Measurements from ENCODE around the gene MAPKBP1.

MAPKBP1 gene

DNA sequence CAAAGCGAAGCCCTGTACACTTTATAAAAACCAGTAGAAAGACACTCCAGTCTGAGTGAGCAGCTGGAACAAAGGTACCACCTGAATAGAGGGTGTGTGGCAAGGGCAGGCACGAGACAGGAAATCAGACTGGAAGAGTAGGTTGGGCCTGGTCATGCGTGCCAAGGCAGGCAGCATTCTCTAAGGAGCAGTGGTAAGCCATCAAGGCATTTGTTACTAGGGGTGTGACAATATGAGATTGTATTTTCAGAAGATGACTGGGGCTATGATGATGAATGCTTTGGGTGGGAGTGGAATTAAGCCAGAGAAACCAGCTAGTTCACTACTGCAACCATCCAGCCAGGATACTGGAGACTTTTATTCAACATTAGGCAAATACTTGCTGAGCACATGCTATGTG, 58.6 kb downstream of the MAPKBP1 start:
- Histone ChIP-seq H2AFZ (no peak overlapping the region), H3K9me3 (ENCODE audit: control insufficient read depth, low read length) (no peaks in the 10 kb centered on the region), H3K4me2 (ENCODE audit: low read length) (no peak overlapping the region), H3K36me3 (ENCODE audit: control insufficient read depth, insufficient read depth, low read length) (no peaks in the 10 kb centered on the region), H3K79me2 (no peaks in the 10 kb centered on the region), H3K4me3 (ENCODE audit: low read depth, low read length) (no peak overlapping the region), H3K4me1 (no peaks in the 10 kb centered on the region), H3K27ac (no peak overlapping the region), H3K9ac (no peak overlapping the region), H3K27me3 (ENCODE audit: control insufficient read depth, insufficient read depth, low read length) (no peaks in the 10 kb centered on the region)
- no peak for TF ChIP-seq CTCF (IDR thresholded peaks at IDR 0.05)

- H3K4me3 ChIP-seq (ENCODE audit: low read depth, low read length): no peak overlapping the region
- H3K79me2 ChIP-seq: no peaks in the 10 kb centered on the region
- H2AFZ ChIP-seq: no peak overlapping the region
- H3K27me3 ChIP-seq (ENCODE audit: control insufficient read depth, insufficient read depth, low read length): no peaks in the 10 kb centered on the region
- H3K9ac ChIP-seq: no peak overlapping the region
- no peak overlapping the region for H3K27ac ChIP-seq
- H3K4me2 ChIP-seq (ENCODE audit: low read length): no peak overlapping the region
- no peaks in the 10 kb centered on the region for H3K4me1 ChIP-seq
- H3K9me3 ChIP-seq (ENCODE audit: control insufficient read depth, low read length): no peaks in the 10 kb centered on the region
- TF ChIP-seq CTCF (IDR thresholded peaks at IDR 0.05): no peak
- no peaks in the 10 kb centered on the region for H3K36me3 ChIP-seq (ENCODE audit: control insufficient read depth, insufficient read depth, low read length)
Measured at GRCh38 chr15:41834096-41834495, 59.8 kb downstream of the MAPKBP1 start.

DNA sequence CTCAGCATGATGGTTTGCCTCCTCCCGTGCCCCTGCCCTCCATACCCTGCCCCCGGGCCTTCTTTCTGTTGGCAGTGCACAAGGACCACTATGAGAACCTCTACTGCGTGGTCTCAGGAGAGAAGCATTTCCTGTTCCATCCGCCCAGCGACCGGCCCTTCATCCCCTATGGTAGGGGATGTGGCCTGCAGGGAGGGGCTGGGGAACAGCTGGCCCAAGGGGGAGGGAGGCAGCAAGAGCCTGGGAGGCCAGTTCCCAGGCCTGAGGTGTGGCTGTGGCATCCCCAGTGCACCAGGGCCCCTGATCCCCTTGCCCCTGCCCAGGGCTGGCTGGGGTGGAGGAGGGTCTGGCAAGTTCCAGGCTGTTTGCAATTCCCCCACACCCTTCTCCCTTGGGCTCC, 61.8 kb downstream of the MAPKBP1 start:
- no peak overlapping the region for H3K9ac ChIP-seq
- no peaks in the 10 kb centered on the region for H3K27me3 ChIP-seq (ENCODE audit: control insufficient read depth, insufficient read depth, low read length)
- no peak for TF ChIP-seq CTCF (IDR thresholded peaks at IDR 0.05)
- H3K4me3 ChIP-seq (ENCODE audit: low read depth, low read length): no peak overlapping the region
- H3K36me3 ChIP-seq (ENCODE audit: control insufficient read depth, insufficient read depth, low read length): no peaks in the 10 kb centered on the region
- H3K9me3 ChIP-seq (ENCODE audit: control insufficient read depth, low read length): no peaks in the 10 kb centered on the region
- H2AFZ ChIP-seq: no peak overlapping the region
- no peaks in the 10 kb centered on the region for H3K79me2 ChIP-seq
- no peak overlapping the region for H3K4me2 ChIP-seq (ENCODE audit: low read length)
- no peak overlapping the region for H3K27ac ChIP-seq
- H3K4me1 ChIP-seq: no peaks in the 10 kb centered on the region

GRCh38 chr15:41836713-41837454, 62.6 kb downstream of the MAPKBP1 start:
- Histone ChIP-seq H3K9ac (no peak overlapping the region), H3K27ac (no peak overlapping the region), H3K4me1 (no peaks in the 10 kb centered on the region), H3K4me3 (ENCODE audit: low read depth, low read length) (no peak overlapping the region), H3K9me3 (ENCODE audit: control insufficient read depth, low read length) (no peaks in the 10 kb centered on the region), H2AFZ (no peak overlapping the region), H3K4me2 (ENCODE audit: low read length) (no peak overlapping the region), H3K36me3 (ENCODE audit: control insufficient read depth, insufficient read depth, low read length) (no peaks in the 10 kb centered on the region), H3K79me2 (no peaks in the 10 kb centered on the region), H3K27me3 (ENCODE audit: control insufficient read depth, insufficient read depth, low read length) (no peaks in the 10 kb centered on the region)
- TF ChIP-seq CTCF (IDR thresholded peaks at IDR 0.05): no peak

- no peak for TF ChIP-seq CTCF (IDR thresholded peaks at IDR 0.05)
- no peak within 1 kb of the TSS for H3K9ac ChIP-seq
- no peaks in the 10 kb centered on the region for H3K4me1 ChIP-seq
- no peaks in the 10 kb centered on the region for H3K27me3 ChIP-seq (ENCODE audit: control insufficient read depth, insufficient read depth, low read length)
- no peak within 1 kb of the TSS for H3K4me3 ChIP-seq (ENCODE audit: low read depth, low read length)
- no peaks in the 10 kb centered on the region for H3K9me3 ChIP-seq (ENCODE audit: control insufficient read depth, low read length)
- H3K27ac ChIP-seq: no peak within 1 kb of the TSS
- no peaks in the 10 kb centered on the region for H3K79me2 ChIP-seq
- no peaks in the 10 kb centered on the region for H3K36me3 ChIP-seq (ENCODE audit: control insufficient read depth, insufficient read depth, low read length)
- H3K4me2 ChIP-seq (ENCODE audit: low read length): no peak within 1 kb of the TSS
- H2AFZ ChIP-seq: no peak within 1 kb of the TSS
Measured at GRCh38 chr15:41838400-41838897, 64.2 kb downstream of the MAPKBP1 start, which contains the start of gene PLA2G4B. Gene PLA2G4B, plus strand, starts transcription at chr15:41838847. Its CDS starts 67 bp downstream, at chr15:41838914.

Data from parathyroid adenoma (tissue), 2 donors.